NCI-H345 (cell line): Measurements from ENCODE around the gene DENND5B.
A peak's percentile ranks its signal among the peaks of the same experiment; 100 is the strongest.
"Not testable (repeated sequence)": the region's sequence is repeated elsewhere in the genome, so short reads cannot be mapped to it uniquely, and the experiment has no call there.

Experiments used
- DNase-seq: peaks from one replicate; lab custom pipeline; 2025; lab: John Stamatoyannopoulos, UW

The DENND5B gene

GRCh38 chr12:31591380-31591901 is 505 bp upstream of the DENND5B start:
- no peak for DNase-seq

DNA sequence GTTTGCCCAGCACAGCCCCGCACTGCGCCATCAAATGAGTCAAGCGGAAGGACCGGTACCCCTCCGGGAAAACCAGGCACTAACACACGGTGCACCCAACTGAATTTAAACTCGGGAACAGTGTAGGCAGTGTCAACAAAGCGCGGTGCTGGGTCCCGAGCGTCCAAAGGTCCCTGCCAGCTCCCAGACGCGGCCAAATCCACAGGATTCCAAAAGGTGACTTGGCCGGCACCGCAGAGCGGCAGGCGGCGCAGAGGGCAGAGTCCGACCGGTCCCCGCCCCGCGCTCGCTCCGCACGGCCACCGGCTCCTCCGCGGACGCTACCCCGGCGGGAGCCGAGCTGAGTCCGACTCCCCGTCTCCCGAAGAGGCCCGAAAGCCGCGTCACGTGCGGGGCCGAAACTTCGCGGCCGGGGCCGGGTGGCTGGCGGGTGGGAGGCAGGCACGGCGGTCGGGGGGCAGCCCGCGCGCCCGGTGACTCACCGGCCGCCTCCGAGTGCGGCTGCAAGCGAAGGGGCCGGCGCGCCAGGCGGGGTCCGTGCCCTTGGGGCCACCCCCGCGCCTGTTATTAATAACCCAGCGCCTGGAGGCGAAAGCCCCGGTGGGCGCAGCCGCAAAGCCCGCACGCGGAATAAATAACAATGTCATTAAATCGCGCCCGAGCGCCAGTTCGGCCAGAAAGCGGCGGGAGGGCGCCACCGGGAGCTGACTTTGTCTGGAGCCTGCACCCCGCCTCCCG is 863 bp downstream of the DENND5B start:
- DNase-seq, result peak; percentile 49

- no peak for DNase-seq
Measured at GRCh38 chr12:31589598-31589903, 1.4 kb downstream of the DENND5B start.

DNA sequence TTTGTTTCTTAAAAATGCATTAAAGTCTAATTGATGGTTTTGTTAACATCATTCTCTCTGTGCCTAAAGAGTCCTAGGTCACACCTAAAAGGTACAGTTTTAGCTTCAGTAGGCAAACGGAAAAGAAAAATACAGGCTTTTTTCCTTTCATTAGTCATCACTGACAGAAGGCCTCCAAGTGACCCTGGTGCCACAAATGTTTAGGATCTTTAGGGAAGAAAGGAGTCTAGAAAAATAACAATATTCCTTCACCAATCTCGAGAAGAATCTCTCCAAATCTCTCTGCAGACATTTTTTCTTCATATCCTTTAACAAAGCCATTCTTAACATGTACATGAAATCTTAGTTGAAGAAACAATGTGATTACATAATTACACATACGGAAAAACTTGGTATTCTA is 2.0 kb downstream of the DENND5B start:
- no peak for DNase-seq

DNA sequence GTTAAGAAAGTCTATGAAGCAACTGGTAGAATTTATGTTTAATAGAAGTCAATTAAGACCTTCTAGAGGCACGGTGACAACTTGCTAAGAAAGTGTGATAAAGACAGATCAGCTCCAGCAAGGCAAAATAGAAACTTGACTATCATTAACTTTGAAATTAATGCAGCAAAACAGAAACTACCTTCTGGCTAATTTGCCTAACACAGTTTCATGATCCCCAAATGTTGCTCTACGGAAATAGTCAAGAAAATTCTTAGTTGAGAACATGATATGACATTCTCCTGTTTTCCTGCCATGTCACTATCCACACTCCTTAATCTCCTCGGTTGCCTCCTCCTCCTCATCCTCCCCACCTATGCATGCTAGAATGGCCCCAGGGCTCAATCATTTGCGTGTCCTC is 4.2 kb downstream of the DENND5B start:
- no peak for DNase-seq

- DNase-seq, result no peak
Measured at GRCh38 chr12:31585895-31586294, 5.0 kb downstream of the DENND5B start.

DNA sequence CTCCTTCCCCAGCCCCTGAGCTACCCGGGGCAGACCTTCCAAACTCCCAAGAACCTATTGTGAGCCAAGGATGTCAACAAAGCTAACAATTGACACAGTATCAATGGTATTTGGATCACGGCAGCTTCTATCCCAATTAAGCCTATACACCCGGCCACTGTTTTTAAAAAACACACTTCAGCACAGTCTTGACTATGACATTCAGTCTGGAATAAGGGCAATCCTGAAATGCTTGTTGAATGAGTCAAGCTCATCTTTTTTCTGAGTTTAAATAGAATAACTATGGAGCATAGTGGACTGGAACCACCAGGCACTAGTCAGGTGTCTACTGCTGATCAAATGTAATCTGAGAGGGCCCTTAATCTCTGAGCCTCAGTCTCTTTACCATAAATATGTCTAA is 5.7 kb downstream of the DENND5B start:
- DNase-seq, result no peak

- DNase-seq, result no peak
Measured at GRCh38 chr12:31584782-31585181, 6.2 kb downstream of the DENND5B start.

DNA sequence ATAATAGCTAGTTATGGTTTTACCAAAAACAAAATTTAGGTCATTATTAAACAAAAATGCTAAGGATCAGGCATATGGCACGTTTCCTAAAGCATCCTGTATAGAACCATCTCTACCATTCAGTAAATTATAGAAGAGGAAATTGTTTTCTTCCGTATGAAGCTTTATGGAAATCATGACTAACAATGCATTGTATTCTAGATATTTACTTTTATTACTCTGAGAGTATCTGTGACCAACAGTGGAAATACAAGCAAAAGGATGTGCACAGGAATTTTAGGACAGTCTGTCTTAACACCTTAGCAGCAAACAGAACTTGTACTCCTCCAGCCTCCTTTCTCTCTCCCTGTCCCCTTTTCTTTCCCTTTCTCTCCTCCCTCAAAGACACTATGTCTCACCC is 7.1 kb downstream of the DENND5B start:
- no peak for DNase-seq

GRCh38 chr12:31582155-31582554 is 8.8 kb downstream of the DENND5B start:
- DNase-seq, result no peak

DNA sequence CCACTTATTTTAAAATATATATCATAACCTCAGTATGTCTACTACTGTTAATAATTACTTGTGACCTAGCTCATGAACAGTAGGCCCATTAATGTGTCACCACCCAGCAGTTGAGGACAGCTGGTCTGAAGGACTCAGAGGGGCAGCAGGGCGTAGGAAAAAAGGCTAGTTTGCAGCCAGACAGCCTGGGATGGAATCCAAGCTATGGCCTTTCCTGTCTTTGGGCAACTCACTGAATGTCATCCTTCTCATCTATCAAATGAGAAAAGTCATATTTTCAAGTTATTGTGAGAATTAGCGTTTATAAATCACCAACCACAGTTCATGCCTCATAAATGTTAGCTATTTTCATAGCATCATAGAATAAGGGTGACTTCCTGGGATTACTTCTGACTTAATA is 12.3 kb downstream of the DENND5B start:
- DNase-seq, result no peak

DNA sequence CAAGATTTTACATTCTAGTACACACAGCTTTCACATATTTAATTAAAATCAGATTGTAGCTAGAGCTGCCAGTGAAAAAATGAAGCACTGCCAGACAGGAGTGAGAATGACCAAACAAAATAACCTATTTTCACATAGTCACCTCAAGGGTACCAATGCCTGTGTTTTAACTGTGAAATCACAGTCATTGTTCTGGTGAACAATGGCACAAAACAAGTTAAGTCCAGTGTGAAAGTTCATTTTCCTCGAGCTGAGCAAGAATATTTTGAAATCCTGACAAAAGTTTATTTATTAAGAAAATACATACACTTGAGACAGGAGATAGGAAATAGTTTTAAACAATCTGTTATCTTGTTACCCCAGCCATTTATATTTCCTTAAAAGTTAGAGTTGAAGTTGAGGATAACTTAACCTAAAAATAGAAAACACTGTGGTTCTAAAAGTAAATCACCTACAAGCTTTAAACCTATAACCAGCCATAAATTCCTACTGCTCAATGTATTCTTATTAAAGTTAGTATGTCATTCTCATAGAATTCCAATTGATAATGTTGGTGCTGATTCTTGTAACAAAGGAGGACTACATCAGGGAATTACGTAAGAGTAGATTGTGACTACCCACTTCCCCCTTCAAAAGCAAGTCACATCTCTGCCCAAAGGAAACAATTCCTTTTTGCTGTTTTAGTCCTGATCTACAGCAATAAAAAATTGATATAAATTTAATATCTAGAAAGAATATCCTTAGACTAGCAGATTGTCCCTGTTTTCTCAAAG is 15.9 kb downstream of the DENND5B start:
- DNase-seq, result no peak

DNA sequence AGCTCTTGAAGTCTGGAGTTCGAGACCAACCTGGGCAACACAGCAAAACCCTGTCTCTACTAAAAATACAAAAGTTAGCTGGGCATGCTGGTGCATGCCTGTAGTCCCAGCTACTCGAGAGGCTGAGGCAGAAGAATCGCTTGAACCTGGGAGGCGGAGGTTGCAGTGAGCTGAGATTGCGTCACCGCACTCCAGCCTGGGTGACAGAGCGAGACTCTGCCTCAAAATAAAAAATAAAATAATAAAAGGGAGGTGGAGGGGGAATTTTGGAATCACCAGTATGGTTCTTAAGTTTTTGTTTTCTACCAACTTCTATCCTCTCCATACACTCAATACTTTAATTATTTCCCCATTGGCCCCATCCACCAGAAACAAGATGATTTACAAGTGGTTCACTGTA is 16.6 kb downstream of the DENND5B start:
- not testable (repeated sequence) for DNase-seq

DNA sequence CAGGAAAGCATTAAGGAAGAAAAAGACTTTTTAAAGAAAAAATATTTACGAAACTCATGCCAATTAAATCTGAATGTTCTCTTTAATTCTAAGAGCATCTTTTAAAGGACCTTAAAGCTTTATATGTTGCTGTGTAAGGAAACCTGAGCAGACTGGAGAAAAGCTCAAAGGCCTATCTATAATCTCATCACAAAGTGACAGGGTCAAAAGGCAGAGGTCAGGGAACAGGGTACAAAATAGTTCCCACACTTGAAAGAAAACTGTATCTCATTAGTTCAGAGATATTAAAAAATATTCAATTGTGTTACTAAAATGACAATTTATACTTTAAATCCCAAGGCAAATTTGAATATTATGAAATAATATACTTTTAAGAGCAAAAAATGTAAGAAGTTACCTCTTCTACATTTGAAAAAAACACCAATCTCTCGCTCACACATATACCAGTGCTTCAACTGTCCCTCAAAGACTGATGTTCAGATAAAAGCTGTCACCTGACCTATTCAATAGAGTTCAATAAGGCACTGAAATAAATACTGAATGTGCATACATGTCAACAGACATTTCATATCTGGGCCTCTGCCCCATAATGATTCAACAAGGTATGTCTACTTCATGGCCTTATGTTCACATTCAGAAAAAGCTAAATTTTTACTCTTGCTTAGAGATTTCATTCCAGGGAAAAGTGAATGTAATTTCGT is 17.9 kb downstream of the DENND5B start:
- no peak for DNase-seq

DNA sequence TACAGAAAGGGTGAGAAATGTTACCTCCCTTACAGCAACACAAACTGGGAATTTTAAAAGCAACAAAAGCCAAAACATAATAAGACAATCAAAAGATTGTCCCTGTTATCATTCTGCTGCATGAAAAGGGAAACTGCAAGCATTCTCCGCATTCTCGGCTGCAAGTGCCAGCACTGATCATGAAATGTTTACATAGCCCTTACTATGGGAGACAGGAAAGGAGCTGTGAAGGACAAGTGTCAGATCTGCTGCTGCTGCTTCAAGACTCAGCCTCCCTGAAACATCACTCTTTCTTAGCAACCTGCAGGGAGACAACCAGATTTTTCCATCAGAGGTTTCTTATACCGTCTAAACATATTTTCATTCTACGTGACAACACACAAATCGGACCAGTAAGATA is 20.1 kb downstream of the DENND5B start:
- no peak for DNase-seq

DNA sequence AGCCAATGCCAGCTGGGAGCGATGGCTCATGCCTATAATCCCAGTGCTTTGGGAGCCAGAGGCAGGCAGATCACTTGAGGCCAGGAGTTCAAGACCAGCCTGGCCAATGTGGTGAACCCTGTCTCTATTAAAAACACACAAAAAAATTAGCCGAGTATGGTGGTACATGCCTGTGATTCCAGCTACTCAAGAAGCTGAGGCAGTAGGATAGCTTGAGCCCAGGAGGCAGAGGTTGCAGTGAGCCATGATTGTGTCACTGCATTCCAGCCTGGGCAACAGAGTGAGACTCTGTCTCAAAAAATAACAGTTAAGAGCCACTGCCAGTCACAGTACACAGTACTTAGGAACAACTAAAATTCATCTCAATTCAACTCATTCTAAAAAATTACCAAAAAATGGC is 21.4 kb downstream of the DENND5B start:
- DNase-seq, result not testable (repeated sequence)

- no peak for DNase-seq
Measured at GRCh38 chr12:31568498-31568897, 22.4 kb downstream of the DENND5B start.

DNA sequence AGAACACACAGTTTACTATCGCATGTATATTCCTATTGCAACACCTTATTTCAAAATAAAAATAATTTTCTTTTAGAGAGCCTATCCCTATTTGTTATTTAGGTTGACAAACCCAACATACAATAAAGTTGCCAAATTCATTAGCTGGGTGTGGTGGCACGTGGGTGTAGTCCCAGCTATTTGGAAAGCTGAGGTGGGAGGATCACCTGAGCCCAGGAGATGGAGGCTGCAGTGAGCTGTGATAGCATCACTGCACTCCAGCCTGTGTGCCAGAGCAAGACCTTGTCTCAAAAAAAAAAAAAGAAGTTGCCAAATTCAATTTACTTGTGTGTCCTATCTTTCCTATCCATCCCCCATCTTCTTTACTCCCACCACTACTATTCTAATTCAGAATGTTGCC is 23.9 kb downstream of the DENND5B start:
- no peak for DNase-seq

DNA sequence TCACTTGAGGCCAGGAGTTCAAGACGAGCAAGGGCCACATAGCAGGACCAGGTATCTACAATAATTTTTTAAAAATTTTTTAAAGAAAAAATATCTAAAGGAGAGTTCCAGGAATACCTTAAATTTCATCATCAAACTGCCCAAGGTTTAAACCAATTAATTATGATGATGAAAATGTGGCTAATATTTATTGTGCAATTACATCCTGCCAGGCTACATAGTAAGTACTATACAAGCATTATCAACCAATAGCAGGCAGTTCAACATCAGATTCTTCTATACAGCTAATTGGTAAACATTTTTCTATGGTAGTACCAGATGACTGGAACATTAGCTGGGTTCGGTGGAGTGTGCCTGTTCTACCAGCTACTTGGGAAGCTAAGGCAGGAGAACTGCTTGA is 24.4 kb downstream of the DENND5B start:
- DNase-seq, result no peak

DNA sequence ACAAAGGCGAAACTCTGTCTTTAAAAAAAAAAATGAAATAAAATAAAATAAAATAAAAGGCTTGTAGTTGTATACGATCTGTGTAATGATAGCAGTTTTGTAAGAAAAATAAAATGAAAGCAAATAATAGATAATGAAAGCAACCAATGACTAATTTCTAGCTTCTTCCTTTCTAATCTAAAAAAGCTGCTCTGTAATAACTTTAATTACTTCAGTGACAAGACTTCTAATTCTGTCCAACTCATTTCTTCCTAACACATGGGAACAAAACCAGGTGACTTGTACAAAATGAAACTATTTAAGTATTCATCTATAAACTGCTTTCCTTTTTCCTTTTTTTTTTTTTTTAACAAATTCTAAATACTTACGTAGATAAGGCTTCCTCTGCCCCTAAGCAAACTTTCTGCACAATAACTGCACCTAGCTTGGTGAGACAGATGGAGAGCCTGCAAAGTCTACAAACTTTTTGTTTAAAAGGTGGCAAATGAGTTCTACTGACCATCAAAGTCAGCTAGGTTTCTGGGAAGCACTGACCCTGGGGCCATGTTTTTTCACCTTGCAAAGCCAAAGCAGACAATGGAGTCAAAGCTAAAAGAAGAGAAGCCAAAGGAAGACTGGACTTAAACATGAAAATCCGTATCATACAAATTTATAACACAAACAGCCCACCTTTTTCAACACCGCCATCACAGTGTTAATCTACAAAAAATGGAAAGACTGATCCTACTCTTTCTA is 28.2 kb downstream of the DENND5B start:
- DNase-seq, result no peak

- DNase-seq, result no peak
Measured at GRCh38 chr12:31560516-31560915, 30.4 kb downstream of the DENND5B start.

DNA sequence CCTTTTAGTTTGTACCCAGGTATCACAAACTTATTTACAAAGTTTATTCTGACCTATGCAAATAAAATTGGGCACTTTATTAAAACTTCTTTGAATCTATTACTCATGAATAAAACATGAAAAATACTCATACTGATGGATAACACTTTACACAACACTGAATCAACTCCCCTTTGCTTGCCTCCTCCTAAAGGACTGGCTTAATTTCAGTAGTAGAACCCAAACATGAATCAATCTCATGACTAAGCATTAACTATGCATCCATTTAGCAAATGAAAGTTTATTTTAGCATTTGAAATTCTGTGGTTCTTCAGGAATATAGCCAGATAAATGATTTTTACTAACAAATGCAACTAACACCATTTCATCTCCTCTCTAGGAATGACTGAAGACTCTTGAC is 32.4 kb downstream of the DENND5B start:
- no peak for DNase-seq
